Spleen (tissue), 13 donors: ENCODE measurements around the gene CASP7. TPM values are rescaled to one million over a fixed set of nuclear protein-coding genes. Genes with fewer than 3 reads are reported as not detected.
A peak's percentile ranks its signal among the peaks of the same experiment; 100 is the strongest.

Experiments
- DNase-seq: peaks from one replicate; pipeline ENCODE4 v3.0.0-alpha.2; 2020
- H3K27ac ChIP-seq, 8 donors: fragments of 200-600 bp; sonication (generic) in 7 of 8; 1 replicate in 4 of 8; 2 replicates in 4 of 8; pipeline versions ENCODE4 v1.5.0 to v1.8.0; 2016 to 2021; ENCODE audit warnings: inconsistent platforms in 4 of 8, mild to moderate bottlenecking in 4 of 8, moderate library complexity in 1 of 8
- H3K27me3 ChIP-seq, 7 donors: fragments of 200-600 bp; sonication (generic) in 6 of 7; replicated peaks in 1 of 7; 1 replicate in 4 of 7; 2 replicates in 3 of 7; pipeline versions ENCODE4 v1.5.0 to v1.8.0; 2016 to 2021; ENCODE audit warnings: inconsistent platforms in 3 of 7, mild to moderate bottlenecking in 1 of 7
- H3K36me3 ChIP-seq, 6 donors: fragments of 200-600 bp; sonication (generic) in 5 of 6; 1 replicate in 4 of 6; 2 replicates in 2 of 6; pipeline versions ENCODE4 v1.5.0 to v1.8.0; 2016 to 2021; ENCODE audit warnings: inconsistent platforms in 2 of 6
- H3K4me1 ChIP-seq, 6 donors: fragments of 200-600 bp; sonication (generic) in 5 of 6; 1 replicate in 3 of 6; 2 replicates in 3 of 6; pipeline versions ENCODE4 v1.5.0 to v1.8.0; 2016 to 2021; ENCODE audit warnings: inconsistent platforms in 3 of 6
- H3K4me3 ChIP-seq, 8 donors: fragments of 200-600 bp; sonication (generic) in 7 of 8; 1 replicate in 4 of 8; 2 replicates in 4 of 8; pipeline versions ENCODE4 v1.5.0 to v1.8.0; 2016 to 2021; ENCODE audit warnings: inconsistent platforms in 4 of 8, mild to moderate bottlenecking in 4 of 8, moderate library complexity in 2 of 8
- H3K9me3 ChIP-seq, 8 donors: fragments of 200-600 bp; sonication (generic) in 7 of 8; 1 replicate in 4 of 8; 2 replicates in 4 of 8; pipeline versions ENCODE4 v1.5.0 to v1.8.0; 2016 to 2021; ENCODE audit warnings: inconsistent platforms in 4 of 8
- CTCF ChIP-seq, 11 experiments: fragments of 200-600 bp in 7 of 11; fragments of 450-650 bp in 4 of 11; sonication (generic) in 4 of 11; IDR thresholded peaks in 8 of 11; conservative IDR thresholded peaks in 3 of 11; 1 replicate in 7 of 11; 2 replicates in 4 of 11; pipeline versions ENCODE4 v1.4.0 to v1.8.0; 2016 to 2021; ENCODE audit warnings: antibody characterized with exemption in 11 of 11, inconsistent platforms in 4 of 11, mild to moderate bottlenecking in 1 of 11
- POLR2A ChIP-seq, 3 donors: fragments of 450-650 bp; IDR thresholded peaks; one replicate each; pipeline ENCODE4 v1.5.1; 2017; ENCODE audit warnings: antibody characterized with exemption in 3 of 3, mild to moderate bottlenecking in 1 of 3
- POLR2AphosphoS5 ChIP-seq, 3 donors: sonication (generic); formaldehyde crosslinking; IDR thresholded peaks; one replicate each; pipeline ENCODE4 v1.5.1; 2017; ENCODE audit warnings: antibody characterized with exemption in 3 of 3
- WGBS, 5 donors: extraction: QIAGEN DNeasy Blood & Tissue Kit in 3 of 5; methylation state at CpG; one replicate each; pipeline versions ENCODE4 v1.1.5 to v1.1.7; 2013 to 2018; 5-methylcytosine and 5-hydroxymethylcytosine counted together
- intact Hi-C: fragments of 100-400 bp; cut with DNase I; formaldehyde crosslinking; loops from one replicate; pipeline ENCODE4 v1.15.0; 2023; ENCODE audit warnings: low total_unique reads
- long read RNA-seq, 2 donors: transcript quantifications; one replicate each; lab custom pipeline, GENCODE V29; 2026
- polyA plus RNA-seq, 3 donors: library from polyadenylated mRNA; stranded (reverse); fragments of 200-250 nt; gene quantifications; one replicate each; pipeline ENCODE4 v1.2.1, GENCODE V29; 2013
- total RNA-seq, 7 donors: library from RNA; depleted of rRNA in 3 of 7; stranded (reverse); fragments of >200 nt in 3 of 7; fragmentation: NEBNext Ultra II Directional in 4 of 7; extraction: Animal tissue kit (Norgen Biotek cat#: 25700) in 4 of 7; gene quantifications; one replicate each; pipeline versions ENCODE4 v1.1.0 to v1.2.1, GENCODE V29; 2016 to 2021
- donor health status: healthy with polysubstance abuse.
- donor health status: DM: no; HTN: no; CAD: no; lungs with moderate emphysema.
- donor health status: DM: no; HTN: no; CAD: no.
- donor health status: Bipolar disorder and iron deficiency.
- donor health status: healthy.
- donor health status: DM: no; HTN: no; CAD: no.
- donor health status: DM: yes; HTN: yes; CAD: no.

CASP7 gene
- total RNA-seq = 10 to 100 TPM; 16.5 to 27.3 (median 21.3) TPM
- 10 to 100 TPM; 10.4 to 15.9 (median 14.0) TPM for polyA plus RNA-seq
- long read RNA-seq, donor 1, transcript CASP7-203 (7 exons, 2,377 nt) = major isoform, 10 of 18 reads
- long read RNA-seq, donor 1, partial matches to known transcripts = 0 of 18 reads
- long read RNA-seq, donor 1, other reads (novel, unspliced or antisense) = 0 of 18 reads
- long read RNA-seq, donor 2, partial matches to known transcripts = 0 of 5 reads
- long read RNA-seq, donor 2, other reads (novel, unspliced or antisense) = 0 of 5 reads

DNA sequence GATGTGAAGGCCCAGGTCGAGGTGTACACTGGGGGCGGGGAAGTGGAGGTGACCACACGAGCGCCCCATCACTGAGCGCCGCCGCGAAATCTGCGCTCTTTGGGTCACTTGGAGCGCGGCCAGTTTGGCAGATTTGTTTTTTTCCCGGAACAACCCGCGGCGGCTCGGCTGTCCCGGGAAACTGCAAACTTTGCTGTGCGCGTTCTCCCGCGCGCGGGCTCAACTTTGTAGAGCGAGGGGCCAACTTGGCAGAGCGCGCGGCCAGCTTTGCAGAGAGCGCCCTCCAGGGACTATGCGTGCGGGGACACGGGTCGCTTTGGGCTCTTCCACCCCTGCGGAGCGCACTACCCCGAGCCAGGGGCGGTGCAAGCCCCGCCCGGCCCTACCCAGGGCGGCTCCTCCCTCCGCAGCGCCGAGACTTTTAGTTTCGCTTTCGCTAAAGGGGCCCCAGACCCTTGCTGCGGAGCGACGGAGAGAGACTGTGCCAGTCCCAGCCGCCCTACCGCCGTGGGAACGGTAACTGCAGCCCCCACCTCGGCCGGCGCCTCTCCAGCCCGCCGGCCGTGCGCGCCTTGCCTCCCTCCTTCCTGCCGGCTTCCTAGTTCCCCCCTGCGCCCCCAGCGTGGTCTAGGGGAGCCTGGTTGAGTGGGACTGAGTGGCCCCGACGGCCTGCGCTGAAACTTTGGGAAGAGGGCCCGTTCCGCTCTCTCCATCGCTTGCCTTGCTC lies at the start of gene CASP7:
CASP7 (plus strand) TSS at position 450 of the 727 bp plus-strand sequence. CDS start 17,582 bp downstream, outside the sequence.
- Histone ChIP-seq H3K27ac (peak within 1 kb of the TSS; percentile 87 to 97 (median 94)), H3K4me3 (peak within 1 kb of the TSS; percentile 84 to 100 (median 95)), H3K27me3 (no peaks in the 10 kb centered on the region), H3K9me3 (peaks cover 0 to 8% (median 2%) of the 10 kb centered on the region in 8 donors), H3K4me1 (peaks cover 12 to 52% (median 25%) of the 10 kb centered on the region in 6 donors), H3K36me3 (no peaks in the 10 kb centered on the region)
- TF ChIP-seq POLR2AphosphoS5 (IDR thresholded peaks at IDR 0.05) (peak; percentile 73 to 92 (median 91)), CTCF (IDR thresholded peaks at IDR 0.05 in 8 of 11, conservative IDR thresholded peaks at IDR 0.05 in 3 of 11) (peak in 1 of 11 experiments; percentile 1), POLR2A (IDR thresholded peaks at IDR 0.05) (peak in 1 of 3 donors; percentile 82)
- peak; percentile 94 for DNase-seq
- intact Hi-C loops = no loop called here
- WGBS, 5 donors = 0 to 1% (median 0%) methylated on average over 42 to 68 of the region's 68 CpGs

DNA sequence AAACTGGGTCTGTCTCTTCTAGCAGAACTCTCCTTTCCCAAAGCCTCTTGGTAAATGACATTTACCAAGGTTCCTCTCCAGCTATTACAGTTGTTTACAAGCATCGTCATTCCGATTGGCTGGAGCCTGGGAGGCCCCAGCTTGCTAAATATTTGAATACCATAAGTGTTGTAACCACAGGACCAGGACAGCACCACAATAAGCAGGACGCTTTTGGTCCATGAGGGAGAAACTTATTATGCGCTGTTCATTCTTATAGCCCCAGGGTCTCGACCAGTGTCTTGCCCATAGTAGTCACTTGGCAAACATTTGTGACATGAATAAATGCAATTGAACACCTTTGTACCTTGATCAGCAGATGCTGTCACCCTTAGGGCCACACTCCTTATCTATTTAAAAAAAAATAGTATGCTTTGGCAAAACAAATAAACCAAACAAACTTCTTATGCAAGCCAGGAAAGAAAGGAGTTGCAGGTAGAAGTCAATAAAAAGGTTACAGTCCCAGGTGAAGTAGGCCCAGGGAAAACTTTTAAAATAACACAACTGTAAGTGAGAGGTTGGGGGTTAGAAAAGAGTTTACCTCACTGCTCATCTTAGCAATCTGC lies 48.7 kb upstream of the CASP7 start:
- Histone ChIP-seq H3K9me3 (peaks cover 0 to 11% (median 5%) of the 10 kb centered on the region in 8 donors), H3K36me3 (no peaks in the 10 kb centered on the region), H3K27ac (no peak overlapping the region), H3K4me1 (no peaks in the 10 kb centered on the region), H3K4me3 (no peak overlapping the region), H3K27me3 (peaks cover 0 to 10% (median 0%) of the 10 kb centered on the region in 7 donors)
- DNase-seq = no peak
- intact Hi-C loops = no loop called here
- TF ChIP-seq POLR2AphosphoS5 (IDR thresholded peaks at IDR 0.05) = no peak
- TF ChIP-seq CTCF (IDR thresholded peaks at IDR 0.05 in 8 of 11, conservative IDR thresholded peaks at IDR 0.05 in 3 of 11) = no peak
- no peak for TF ChIP-seq POLR2A (IDR thresholded peaks at IDR 0.05)
- WGBS, 5 donors = 90 to 94% (median 90%) methylated on average over 5 of the region's 5 CpGs

GRCh38 chr10:113631684-113632367 lies 47.9 kb upstream of the CASP7 start:
- intact Hi-C loops = no loop called here
- Histone ChIP-seq H3K9me3 (peaks cover 0 to 11% (median 5%) of the 10 kb centered on the region in 8 donors), H3K4me1 (no peaks in the 10 kb centered on the region), H3K27ac (no peak overlapping the region), H3K4me3 (no peak overlapping the region), H3K36me3 (no peaks in the 10 kb centered on the region), H3K27me3 (peaks cover 0 to 12% (median 0%) of the 10 kb centered on the region in 7 donors)
- DNase-seq = no peak
- 77 to 83% (median 81%) methylated on average over 6 of the region's 6 CpGs for WGBS, 5 donors
- TF ChIP-seq CTCF (IDR thresholded peaks at IDR 0.05 in 8 of 11, conservative IDR thresholded peaks at IDR 0.05 in 3 of 11) (no peak), POLR2AphosphoS5 (IDR thresholded peaks at IDR 0.05) (no peak), POLR2A (IDR thresholded peaks at IDR 0.05) (no peak)
